HPDE6-E6E7 (cell line): ENCODE results near the gene CACNA1C.
"Not testable (repeated sequence)": the region's sequence is repeated elsewhere in the genome, so short reads cannot be mapped to it uniquely, and the experiment has no call there.

ENCODE experiments used
- DNase-seq: peaks from one replicate; pipeline ENCODE4 v3.0.0; 2011; ENCODE audit warnings: missing footprints; ENCODE audit errors: extremely low spot score

Gene CACNA1C

DNA sequence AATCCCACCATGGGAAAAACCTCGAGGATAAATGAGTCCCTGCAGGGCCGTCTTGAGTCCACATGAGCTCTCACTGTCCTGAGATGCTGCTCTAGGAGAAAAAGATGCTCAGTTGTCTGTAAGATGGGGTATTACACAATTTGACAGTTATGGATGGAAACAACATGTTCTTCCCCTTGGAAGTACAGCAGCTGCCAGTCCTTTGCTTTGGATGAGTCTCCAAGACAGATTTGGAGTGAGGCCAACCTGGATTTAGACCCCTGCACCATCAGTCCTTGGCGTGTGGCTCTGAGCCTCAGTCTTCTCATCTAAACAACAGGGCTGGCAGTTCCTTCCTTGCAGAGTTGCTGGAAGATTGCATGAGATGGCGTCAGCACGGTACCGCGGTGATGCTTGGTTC, 432.9 kb downstream of the CACNA1C start:
- no peak for DNase-seq

- no peak for DNase-seq
Measured at GRCh38 chr12:2486796-2487195, 434.0 kb downstream of the CACNA1C start.

DNA sequence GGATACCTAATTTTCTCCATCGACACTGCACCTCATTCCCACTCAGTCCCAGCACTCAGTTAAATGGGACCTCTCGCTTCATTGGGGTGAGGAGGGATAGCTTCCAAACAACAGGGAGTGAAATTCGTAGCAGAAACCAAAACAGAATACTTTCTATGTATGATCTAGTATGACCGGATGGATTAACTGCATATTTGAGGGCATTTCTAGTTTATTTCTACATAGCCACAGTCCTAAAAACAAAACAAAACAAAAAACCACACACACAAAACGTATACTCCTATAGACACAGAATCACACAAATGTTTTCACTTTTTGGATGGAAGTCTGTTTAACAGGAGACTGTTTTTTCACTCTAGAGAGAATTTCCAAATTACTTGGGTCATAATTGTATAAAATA, 434.5 kb downstream of the CACNA1C start:
- no peak for DNase-seq

DNA sequence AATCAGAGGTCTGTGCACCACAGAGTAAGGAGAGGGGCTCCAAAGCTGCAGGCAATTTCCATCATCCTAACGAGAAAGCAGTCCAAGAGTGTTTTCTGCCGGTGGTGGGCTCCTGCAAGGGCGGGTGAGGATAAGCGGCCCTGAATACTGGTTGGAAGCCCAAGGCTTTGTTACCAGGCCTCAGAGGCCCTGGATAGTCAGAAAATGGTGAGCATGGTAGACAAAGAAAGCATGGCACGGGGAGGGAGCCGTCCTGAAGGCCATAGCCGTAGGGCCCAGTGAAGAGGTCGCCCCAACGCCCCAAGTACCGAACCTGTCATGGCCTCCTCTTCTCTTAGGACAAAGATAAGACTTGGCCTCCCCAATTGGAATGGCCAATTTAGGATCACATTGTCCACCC, 435.3 kb downstream of the CACNA1C start:
- no peak for DNase-seq

DNA sequence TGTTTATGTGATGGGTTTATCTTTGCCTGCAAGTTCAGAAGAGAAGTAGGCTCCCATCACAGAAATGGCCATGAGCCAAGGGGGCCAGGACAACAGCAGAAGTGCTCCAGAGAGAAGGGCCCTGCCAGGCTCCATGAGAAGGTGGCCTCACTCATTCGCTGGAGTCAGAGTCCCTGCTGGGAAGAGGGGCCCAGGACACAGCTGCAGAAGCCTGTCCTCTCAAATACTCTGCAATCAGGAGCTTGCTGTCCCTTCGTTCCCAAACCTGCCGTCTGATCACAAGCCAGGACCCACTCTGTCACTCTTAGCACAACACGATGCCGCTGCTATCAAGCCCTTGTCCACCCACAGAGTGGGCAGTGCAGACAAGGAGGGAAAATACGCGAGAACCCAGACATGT, 435.8 kb downstream of the CACNA1C start:
- no peak for DNase-seq

GRCh38 chr12:2489275-2489674, 436.5 kb downstream of the CACNA1C start:
- DNase-seq = no peak

DNA sequence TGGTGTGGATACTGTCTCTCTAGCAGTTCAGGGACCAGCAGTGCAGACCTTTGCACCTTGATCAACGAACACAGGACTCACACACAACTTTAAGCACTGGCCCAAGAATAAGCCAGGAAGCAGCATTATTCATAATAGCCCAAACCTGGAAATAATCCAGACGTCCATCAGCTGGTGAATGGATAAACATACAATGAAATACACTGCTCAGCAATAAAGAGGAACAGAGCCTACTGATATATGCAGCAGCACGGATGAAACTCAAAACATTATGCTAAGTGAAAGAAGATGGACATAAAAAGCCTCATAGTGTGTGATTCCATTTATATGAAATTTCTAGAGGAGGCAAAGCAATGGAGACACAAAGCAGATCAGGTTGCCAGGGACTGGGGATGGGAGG, 438.0 kb downstream of the CACNA1C start:
- DNase-seq = no peak

- not testable (repeated sequence) for DNase-seq
Measured at GRCh38 chr12:2491349-2491748, 438.6 kb downstream of the CACNA1C start.

DNA sequence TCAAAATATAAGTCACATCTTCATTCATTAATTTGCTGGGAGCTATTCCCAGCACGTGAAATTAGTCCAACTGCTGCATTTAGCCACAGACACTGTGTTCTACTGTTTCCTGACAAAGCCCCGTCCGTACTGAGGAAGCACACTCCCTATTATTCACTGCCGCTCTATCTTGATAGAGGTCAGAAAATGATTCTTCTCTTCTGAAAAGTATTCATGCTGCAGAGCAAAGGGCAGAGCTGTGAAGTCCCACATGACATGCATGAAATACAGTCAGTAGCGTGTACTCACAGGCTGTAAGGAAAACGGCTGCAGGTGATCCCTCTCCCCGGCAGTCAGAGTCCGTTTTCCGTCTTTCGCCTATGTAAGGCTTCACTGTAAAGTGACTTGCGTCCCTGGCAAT, 439.4 kb downstream of the CACNA1C start:
- no peak for DNase-seq

- DNase-seq = no peak
Measured at GRCh38 chr12:2493086-2493485, 440.3 kb downstream of the CACNA1C start.

DNA sequence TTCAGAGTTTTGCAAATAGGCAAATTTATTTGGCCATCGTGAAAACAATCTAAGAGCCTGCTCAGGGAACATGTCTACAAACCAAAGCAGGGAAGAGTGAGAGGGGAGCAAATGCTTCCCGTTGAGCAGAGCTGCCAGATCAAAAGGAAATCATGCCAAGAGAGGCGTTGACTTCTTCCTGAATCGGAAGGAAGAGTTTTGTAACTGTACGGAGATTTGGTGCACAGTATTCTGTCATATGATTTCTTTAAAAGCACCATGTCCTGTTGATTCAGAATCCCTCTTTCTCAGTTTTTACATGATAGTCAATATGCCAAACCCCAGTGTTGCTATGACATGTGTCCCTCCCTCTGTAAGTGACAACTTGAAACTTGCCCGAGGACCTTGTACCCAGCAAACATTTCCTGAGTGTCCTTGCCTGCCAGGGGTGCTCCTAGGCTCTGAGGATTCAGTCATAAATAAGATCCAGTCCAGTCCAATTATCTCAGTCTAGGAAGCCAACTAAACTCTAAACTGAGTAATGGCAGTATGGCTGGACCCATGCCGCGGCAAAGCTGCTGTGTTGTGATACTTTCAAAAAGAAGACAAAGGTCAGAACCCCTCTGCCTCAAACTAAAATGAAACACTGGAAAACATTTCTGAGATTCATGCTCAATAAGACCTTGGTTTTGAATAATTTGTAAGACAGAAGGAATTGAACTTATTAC, 441.9 kb downstream of the CACNA1C start:
- no peak for DNase-seq

GRCh38 chr12:2495417-2496112, 442.8 kb downstream of the CACNA1C start:
- DNase-seq = no peak

DNA sequence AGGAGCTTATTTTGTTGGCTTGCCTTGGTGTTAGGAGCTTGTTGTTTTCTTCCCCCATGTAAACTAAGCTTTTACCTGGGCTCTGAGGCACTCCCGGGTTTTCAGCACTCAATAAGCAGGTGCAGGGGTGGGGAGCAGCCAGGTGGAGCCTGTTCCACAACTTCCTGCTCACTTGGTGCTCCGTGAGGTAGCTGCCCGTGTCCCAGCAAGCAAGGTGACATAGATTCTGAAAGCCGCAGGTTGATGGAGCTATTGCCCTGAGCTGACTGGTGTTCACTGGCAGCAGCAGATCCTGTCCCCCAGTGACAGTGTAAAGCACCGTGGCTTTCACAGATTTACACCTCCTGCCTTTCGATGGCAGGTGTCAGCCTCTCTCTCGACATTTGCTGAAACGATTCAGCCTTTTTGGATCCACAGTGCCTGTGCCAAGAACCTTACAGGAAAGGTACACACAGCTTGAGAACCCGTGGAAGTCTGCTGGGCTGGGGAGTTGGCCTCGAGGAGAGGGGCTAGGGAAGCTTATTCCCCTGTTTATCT, 446.2 kb downstream of the CACNA1C start:
- DNase-seq = no peak

GRCh38 chr12:2501464-2502191, 448.8 kb downstream of the CACNA1C start:
- no peak for DNase-seq

DNA sequence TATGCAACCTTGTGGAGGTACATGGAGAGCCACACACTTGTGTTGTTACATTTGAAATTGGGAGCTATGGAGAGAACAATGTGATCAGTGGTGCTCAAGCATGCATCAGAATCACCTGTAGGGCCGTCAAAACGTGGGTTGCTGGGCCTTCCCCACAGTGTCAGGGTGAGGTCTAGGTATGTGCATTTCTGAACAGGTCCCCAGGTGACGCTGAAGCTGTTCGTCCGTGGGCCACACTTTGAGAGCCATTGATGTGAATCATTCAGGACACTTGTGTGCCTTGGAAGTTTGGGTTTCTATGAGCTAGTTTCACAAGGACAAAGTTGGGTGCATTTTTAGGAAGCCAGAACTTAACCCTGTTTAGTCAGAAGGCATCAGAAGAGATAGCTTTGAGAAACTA, 450.2 kb downstream of the CACNA1C start:
- DNase-seq = no peak

GRCh38 chr12:2503762-2504161, 451.0 kb downstream of the CACNA1C start:
- no peak for DNase-seq

DNA sequence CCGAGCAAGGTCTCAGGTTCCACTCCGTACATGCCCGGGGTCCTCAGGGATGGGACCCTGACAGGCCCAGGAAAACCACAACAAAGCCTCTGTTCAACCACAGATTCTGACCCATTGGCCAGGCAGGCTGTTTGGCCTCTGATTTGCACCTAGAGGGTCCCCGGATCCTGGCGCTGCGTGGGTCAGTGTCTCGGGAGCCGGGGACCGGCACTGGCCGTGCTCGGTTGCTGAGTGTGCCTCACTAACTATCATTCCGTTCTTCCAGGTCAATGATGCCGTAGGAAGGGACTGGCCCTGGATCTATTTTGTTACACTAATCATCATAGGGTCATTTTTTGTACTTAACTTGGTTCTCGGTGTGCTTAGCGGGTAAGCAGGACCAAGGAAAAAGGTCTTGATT, 451.8 kb downstream of the CACNA1C start:
- DNase-seq = no peak

DNA sequence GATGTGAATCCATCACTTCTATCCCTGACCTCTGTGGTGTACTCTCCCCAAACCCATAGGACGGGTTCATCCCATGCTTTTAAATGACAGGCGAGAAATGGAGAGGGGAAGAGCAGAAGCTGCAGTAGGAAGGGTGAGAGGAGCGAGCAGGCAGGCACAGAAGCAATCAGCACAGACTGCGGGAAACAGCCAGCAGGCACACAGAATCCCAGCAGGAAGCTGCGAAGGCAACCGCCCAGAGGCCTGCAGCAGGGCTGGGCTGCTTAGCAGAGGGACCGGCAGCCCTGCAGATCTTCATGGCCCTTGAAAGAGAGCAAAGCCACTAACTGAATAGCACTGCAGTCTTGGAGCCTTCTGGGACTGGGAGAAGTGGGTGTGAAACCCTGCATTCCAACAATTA, 455.0 kb downstream of the CACNA1C start:
- DNase-seq = no peak

- DNase-seq = no peak
Measured at GRCh38 chr12:2509137-2509536, 456.4 kb downstream of the CACNA1C start.

- DNase-seq = no peak
Measured at GRCh38 chr12:2510045-2510444, 457.3 kb downstream of the CACNA1C start.

DNA sequence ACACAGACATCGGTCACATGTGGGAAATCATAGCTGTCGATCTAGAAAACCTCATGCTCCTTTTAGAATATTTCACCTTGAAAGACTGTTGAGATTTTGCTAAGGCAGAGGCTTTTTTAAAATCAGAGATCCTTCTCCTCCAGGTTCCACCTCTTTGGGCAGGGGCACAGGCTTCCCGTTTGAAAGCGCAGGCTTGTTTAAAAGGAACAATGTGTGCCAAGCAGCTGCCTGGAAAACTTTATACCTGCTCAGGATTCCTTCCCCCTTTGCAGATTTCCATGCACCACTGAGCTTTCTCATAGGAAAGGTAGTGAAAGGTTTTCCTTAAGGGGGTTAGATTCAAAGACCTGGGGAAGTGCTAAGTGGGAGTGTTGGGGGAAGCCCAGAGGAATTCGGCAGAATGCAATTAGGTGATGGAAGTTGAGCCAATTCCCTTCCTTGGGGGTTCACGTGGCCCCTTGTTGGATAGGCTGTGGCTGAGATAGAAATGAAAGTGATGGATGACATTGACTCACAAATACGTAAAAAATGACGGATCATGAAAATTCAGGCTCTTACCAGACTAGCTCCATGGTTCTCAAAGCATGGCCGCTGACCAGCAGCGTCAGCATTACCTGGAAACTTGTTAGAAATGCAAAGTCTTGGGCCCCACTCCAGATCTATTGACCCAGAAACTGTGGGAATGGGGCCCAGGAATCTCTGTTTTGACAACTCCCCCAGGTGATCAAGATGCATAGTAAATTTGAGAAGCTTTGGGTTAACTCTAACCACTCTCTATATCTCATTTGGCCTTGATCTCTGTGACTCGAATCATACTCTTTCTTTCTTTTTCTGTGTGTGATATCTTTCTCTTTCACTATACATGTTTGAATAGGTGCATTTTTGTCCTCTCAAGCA, 460.6 kb downstream of the CACNA1C start:
- no peak for DNase-seq

GRCh38 chr12:2514038-2514340, 461.2 kb downstream of the CACNA1C start:
- no peak for DNase-seq
